Measurements from ENCODE around the gene CHRM4.

DNA sequence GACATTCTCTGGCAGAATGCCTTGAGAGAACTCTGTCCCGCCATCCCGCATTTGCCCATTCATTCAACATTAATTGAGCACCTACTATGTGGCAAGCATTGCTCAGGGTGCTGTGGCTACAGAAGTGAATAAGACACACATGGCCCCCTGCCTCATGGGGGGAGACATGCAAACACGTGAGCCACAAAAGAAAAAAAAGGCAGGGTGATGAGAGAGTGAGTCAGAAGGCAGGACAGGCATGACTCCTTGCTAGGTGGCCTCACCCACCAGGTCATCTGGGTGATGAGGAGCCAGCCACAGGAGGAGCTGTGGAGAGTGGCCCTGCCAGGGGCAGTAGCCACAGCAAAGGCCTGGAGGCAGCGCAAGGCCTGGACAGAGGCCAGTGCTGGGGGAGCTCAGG lies 4.9 kb downstream of the CHRM4 start:
- TF ChIP-seq, protein P1, sequence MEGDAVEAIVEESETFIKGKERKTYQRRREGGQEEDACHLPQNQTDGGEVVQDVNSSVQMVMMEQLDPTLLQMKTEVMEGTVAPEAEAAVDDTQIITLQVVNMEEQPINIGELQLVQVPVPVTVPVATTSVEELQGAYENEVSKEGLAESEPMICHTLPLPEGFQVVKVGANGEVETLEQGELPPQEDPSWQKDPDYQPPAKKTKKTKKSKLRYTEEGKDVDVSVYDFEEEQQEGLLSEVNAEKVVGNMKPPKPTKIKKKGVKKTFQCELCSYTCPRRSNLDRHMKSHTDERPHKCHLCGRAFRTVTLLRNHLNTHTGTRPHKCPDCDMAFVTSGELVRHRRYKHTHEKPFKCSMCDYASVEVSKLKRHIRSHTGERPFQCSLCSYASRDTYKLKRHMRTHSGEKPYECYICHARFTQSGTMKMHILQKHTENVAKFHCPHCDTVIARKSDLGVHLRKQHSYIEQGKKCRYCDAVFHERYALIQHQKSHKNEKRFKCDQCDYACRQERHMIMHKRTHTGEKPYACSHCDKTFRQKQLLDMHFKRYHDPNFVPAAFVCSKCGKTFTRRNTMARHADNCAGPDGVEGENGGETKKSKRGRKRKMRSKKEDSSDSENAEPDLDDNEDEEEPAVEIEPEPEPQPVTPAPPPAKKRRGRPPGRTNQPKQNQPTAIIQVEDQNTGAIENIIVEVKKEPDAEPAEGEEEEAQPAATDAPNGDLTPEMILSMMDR (IDR thresholded peaks at IDR 0.05; ENCODE audit: insufficient read depth, low read depth, low read length) = no peak
- TF ChIP-seq EZH2 (IDR thresholded peaks at IDR 0.05; ENCODE audit: insufficient read depth, low read length) = no peak
